Stimulated activated CD8-positive, alpha-beta memory T cell treated with anti-CD3 and anti-CD28 coated beads, Interleukin-15, amount 100 ng/mL, for 4 hours (primary cell): ENCODE results near the gene SRPK1.

ENCODE experiments used
- DNase-seq, 2 donors: peaks; one replicate each; pipeline ENCODE4 v3.0.0-alpha.2; 2020; ENCODE audit warnings: low read depth in 2 of 2

SRPK1 gene

GRCh38 chr6:35898003-35898402, 22.9 kb downstream of the SRPK1 start:
- DNase-seq = no peak

DNA sequence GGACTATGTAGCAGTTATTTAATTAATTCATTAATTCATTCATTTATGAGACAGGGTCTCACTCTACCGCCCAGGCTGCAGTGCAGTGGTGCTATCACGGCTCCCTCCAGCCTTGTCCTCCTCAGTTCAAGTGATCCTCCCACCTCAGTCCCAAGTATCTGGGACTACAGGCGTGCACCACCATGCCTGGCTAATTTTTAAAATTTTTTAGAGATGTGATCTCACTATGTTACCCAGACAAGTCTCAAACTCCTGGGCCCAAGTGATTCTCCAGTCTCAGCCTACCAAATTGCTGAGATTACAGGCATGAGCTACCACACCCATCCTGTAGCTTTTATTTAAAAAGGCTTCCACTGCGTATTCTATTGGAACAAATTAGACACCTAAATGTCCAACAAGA, 23.4 kb downstream of the SRPK1 start:
- DNase-seq = no peak

DNA sequence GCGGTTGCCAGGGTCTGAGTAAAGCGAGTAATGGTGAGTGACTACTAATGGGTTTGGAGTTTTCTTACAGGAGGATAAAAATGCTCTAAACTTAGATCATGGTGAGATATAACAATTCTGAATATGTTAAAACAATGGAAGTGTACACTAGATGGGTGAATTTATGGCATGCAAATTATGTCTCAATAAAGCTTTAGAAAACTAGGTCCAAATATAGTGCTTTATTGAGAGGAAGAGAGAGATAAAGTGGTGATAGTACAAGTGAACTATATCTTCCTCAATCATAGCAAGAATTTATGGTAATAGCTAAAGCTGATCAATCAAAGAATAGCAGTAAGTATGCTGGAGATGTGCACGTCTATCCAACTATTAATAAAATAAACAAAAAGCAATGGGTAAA, 23.9 kb downstream of the SRPK1 start:
- DNase-seq = no peak

DNA sequence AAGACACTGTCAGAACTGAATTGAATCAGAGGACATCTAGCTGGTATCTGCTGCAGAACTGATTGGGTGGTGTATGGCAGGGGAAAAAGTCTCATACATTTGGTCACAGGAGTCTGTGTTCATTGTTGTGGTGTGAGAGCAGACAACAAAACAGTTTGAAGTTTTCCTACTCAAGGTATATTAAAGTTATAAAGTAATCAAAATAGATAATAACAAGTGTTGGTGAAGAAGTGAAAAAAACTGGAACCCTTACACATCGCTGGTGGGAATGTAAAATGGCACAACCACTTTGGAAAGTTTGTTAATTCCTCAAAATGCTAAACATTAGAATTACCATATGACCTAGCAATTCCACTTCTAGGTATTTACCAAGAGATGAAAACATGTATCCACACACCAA, 24.7 kb downstream of the SRPK1 start:
- no peak for DNase-seq

DNA sequence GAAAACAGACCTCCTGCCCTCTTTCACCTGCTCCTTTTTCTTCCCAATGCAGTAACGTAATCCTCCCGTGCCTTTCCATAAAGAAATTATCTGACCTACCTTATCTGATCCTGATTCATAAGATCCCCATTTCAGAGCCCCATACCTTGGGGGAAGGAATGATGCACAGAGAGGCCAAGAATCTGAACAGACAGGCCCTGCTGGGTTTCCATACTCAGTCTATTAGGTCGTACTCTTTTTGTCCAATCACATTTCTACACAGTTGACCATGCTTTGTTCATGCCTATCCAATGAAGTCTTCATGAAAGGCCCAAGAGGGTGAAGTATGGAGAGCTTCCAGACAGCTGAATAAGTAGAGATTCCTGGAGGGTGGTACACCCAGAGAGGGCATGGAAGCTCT, 25.3 kb downstream of the SRPK1 start:
- no peak for DNase-seq

DNA sequence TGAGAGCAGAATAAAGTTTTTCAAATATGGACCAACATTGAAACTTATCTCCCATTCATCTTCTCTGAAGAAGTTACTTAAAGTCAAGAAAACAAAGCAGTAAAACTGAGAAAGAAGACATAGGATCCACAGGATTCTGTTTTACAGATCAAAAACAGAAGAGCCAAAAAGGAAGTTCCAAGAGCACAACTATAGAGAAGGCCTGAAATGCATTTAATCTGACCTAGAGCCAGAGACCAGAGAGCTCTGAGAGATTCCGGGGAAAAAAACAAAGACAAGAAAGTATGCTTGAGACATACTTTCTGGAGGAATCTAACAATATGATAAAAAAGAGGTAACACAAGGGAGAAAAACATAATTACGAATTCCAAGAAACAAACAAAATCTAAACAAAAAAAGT, 26.1 kb downstream of the SRPK1 start:
- no peak for DNase-seq

GRCh38 chr6:35893246-35893645, 27.7 kb downstream of the SRPK1 start:
- DNase-seq = no peak

DNA sequence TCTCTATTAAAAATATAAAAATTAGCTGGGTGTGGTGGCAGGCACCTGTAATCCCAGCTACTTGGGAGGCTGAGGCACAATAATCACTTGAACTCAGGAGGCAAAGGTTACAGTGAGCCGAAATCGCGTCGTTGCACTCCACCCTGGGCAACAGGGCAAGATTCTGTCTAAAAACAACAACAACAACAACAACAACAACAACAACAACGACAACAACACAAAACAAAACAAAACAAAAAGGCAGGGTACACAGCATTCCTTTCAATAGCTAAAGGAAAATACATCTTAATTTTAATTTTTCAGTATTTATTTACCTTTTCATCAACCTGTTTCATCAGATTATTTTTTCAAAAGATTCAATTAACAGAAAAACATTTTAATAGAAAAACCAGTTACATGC, 28.4 kb downstream of the SRPK1 start:
- no peak for DNase-seq

GRCh38 chr6:35879151-35879550, 41.7 kb downstream of the SRPK1 start:
- no peak for DNase-seq

- DNase-seq = no peak
Measured at GRCh38 chr6:35876902-35877301, 44.0 kb downstream of the SRPK1 start.

- no peak for DNase-seq
Measured at GRCh38 chr6:35874730-35875129, 46.2 kb downstream of the SRPK1 start.

DNA sequence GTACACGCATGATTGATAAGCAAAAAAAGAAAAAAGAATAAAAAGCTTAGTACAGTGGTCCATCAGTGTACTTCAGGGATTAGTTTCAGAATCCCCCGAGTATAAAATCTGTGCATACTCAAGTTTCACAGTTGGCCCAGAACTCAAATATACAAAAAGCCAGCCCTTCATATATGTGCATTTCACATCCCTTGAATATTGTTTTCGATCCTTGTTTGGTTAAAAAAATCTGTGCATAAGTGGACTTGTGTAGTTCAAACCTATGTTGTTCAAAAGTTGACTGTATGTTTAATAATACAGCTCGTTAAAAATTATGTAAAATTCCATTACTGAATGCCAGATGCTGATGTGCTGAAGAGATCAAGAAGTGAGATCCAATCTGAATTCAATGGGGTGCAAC, 61.5 kb downstream of the SRPK1 start:
- DNase-seq = no peak

- no peak for DNase-seq
Measured at GRCh38 chr6:35857853-35858252, 63.0 kb downstream of the SRPK1 start.

DNA sequence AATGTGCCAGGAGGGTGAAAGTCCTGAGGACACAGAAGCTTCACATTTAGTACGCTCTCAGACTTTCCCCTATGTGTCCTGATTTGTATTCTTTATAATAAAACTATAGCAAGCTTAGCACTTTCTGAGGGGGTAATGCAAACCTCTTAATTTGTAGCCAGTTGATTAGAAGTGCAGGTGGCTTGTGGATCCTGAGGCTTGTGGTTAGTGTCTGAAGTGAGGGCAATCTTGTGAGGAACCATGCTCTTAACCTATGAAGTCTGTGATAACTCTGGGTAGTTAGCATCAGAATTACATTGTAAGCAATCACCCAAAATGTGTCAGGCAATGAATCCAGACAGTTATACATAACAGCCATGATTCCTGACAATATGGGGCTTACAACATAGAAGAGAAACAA, 64.6 kb downstream of the SRPK1 start:
- no peak for DNase-seq

DNA sequence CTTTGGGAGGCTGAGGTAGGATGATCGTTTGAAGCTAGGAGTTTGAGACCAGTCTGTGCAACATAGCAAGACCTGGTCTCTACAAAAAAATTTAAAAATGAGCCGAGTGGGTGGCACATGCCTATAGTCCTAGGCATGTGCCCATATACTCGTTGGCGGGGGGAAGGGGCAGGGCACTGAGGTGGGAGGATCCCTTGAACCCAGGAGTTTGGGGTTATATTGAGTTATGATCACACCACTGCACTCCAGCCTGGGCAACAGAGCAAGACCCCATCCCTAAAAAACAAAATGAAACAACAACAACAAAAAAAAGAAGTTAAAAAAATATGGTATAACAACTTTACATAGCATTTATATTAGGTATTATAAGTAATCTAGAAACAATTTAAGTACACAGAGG, 67.9 kb downstream of the SRPK1 start:
- no peak for DNase-seq

DNA sequence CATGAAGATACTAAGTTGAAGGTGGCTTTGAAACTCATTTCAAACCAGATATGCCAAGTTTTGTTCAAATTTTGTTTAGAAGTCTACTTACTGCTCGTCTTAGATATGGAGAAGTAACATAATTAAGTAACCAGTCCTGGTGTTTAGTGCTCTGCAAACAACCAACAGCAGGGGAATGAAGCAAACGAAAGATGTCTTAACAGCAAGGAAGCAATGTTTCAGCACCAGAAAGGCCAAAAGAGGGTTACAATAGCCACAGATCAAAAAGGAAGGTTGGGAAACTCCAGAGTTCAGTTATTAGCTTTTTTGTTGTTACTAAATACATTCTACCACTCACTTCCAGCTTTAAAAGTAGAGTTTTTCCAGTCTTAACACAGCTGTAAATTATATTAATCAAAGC, 70.7 kb downstream of the SRPK1 start:
- DNase-seq = no peak

DNA sequence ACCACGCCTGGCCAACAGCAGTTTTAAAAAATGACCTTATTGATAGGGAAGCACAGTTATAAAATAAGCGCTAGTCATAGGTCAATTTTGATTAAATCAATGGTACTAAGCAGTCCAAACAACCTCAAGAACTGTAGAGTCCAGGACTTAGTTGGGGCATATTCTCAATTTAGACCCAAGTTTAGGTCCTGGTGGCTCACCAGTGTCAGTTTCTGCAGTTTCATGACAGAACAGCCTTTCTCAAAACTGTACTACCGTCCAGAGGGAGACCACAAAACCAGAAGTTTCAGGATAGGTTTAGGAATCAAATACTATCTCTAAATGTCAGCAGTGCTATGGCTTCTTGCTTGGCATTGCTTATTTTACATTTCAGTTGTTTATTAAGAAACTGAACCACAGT, 76.6 kb downstream of the SRPK1 start:
- DNase-seq = no peak

DNA sequence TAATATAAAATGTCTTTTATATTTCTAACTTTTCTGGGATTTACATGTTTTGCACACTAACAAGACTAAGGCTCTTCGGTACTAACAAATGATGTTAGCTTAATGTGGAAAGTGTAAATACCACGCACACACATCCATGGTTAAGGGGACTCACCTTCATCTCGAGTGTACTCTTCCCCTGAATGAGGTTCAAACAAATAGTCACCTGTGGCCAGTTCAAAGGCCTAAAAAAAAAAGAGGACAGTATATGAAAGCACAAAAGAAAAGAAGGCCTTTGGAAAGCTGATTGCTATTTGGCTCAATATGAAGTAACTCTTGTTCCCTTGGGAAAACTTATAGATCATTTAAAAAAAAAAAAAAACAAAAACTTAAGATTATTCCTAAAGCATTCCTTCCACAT, 78.5 kb downstream of the SRPK1 start:
- DNase-seq = no peak

DNA sequence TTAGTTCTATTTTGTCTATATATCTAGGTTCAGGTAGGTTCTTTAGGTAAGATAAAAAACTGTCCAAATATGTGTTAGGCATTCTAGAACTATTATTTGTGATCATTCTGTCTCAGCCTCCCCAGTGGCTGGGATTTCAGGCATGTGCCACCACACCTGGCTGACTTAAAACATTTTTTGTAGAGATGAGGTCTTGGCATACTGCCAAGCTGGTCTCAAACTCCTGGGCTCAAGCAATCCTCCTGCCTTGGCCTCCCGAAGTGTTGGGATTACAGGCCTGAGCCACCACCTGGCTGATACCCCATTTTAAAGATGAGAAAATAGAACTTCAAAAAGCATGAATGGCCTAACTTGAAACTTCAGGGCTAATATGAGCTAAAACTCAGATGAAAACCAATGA, 81.9 kb downstream of the SRPK1 start:
- DNase-seq = no peak

GRCh38 chr6:35833536-35833935, 87.4 kb downstream of the SRPK1 start:
- DNase-seq = no peak

GRCh38 chr6:35831257-35832007, 89.5 kb downstream of the SRPK1 start:
- DNase-seq = no peak

DNA sequence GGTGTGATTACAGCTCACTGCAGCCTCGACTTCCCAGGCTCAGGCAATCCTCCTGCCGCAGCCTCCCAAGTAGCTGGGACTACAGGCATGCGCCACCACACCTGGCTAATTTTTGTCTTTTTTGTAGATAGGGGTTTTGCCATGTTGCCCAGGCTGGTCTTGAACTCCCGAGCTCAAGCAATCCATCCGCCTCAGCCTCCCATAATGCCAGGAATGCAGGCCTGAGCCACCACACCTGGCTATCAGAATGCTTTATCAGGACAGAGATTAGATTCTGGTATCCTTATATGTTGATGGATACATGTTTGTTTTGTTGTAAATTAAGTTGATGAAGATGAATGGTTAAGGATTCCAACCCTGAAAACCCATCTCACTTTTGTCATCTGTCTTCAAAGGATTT, 91.6 kb downstream of the SRPK1 start:
- no peak for DNase-seq

- DNase-seq = no peak
Measured at GRCh38 chr6:35824552-35825192, 96.2 kb downstream of the SRPK1 start.

DNA sequence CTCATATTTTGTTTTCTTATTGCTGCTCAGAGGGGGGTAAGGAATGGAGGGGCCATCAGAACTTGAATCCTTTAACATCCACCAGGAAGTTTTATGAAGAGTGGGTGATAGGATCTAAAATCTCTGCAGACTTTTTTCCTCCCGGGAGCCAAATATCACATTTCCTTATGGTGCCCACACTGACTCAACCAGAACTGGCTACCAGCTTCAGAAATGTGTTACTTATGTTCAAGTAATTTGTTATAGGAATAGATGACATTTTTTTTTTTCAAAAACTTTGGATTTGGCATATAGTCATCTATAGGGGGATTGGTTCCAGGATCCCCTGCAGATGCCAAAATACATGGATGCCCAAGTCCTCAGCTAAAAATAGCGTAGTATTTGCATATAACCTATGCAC, 97.3 kb downstream of the SRPK1 start:
- DNase-seq = no peak
